Measurements from ENCODE around the gene SYT6. TPM values are rescaled to one million over a fixed set of nuclear protein-coding genes. Genes with fewer than 3 reads are reported as not detected.

Gene SYT6
- total RNA-seq, 1 experiment from 2014 or later, result 66.0 TPM

DNA sequence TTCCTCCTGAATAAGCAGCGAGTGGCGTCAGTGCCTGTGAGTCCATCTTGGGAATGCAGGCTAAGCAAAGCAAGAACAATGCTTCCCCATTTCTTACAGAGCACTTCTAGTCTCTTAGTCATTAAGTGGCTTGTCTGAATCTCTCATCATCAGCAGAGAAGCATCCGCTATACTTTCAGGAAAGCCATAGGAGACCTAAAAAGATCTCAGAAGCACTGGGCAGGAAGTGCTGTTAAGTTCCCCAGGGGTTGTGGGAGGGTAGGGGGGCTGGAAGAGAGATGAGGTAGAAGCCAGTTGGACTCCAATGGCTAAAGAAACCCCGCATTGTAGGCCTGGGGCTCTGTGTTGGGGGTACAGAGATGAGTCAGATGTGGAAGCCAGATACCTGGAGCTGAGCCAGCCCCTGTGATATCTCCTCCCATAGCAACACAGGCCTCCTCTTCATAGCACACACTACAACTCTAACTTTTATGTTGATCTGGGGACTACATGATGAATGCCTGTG, 44.9 kb downstream of the SYT6 start:
- POLR2A ChIA-PET (ENCODE audit: low non-redundant PET), result no interaction called here
- no TSS peak for BruUV-seq (replicated peaks)
- Histone ChIP-seq H3K9me3 (ENCODE audit: low read depth, low read length, poor library complexity, severe bottlenecking) (no peaks in the 10 kb centered on the region), H3K4me3 (ENCODE audit: low read depth, low read length, poor library complexity, severe bottlenecking) (no peak overlapping the region), H3K27me3 (replicated peaks; ENCODE audit: insufficient read depth, low read depth, low read length, poor library complexity) (no peaks in the 10 kb centered on the region), H3K27ac (ENCODE audit: low read depth, low read length, poor library complexity, severe bottlenecking) (peak overlapping the region; percentile 40), H3K4me1 (ENCODE audit: insufficient read depth, low read length, poor library complexity, severe bottlenecking) (peaks cover 73% of the 10 kb centered on the region), H3K36me3 (ENCODE audit: insufficient read depth, low read length, poor library complexity, severe bottlenecking) (peaks cover 23% of the 10 kb centered on the region)
- CTCF ChIA-PET, result interaction anchor here (0.6 kb wide), 1 partner anchor 25 kb away, joined by 3 read pairs; no protein-coding TSS in a partner anchor
- intact Hi-C loops (cut with micrococcal nuclease; ENCODE audit: unreplicated experiment), result no loop called here
- peak; percentile 90 for DNase-seq (ENCODE audit: low spot score)
- TF ChIP-seq EZH2 (IDR thresholded peaks at IDR 0.05; ENCODE audit: borderline replicate concordance, low read depth, low read length, poor library complexity, severe bottlenecking), result no peak
- TF ChIP-seq, protein P1, sequence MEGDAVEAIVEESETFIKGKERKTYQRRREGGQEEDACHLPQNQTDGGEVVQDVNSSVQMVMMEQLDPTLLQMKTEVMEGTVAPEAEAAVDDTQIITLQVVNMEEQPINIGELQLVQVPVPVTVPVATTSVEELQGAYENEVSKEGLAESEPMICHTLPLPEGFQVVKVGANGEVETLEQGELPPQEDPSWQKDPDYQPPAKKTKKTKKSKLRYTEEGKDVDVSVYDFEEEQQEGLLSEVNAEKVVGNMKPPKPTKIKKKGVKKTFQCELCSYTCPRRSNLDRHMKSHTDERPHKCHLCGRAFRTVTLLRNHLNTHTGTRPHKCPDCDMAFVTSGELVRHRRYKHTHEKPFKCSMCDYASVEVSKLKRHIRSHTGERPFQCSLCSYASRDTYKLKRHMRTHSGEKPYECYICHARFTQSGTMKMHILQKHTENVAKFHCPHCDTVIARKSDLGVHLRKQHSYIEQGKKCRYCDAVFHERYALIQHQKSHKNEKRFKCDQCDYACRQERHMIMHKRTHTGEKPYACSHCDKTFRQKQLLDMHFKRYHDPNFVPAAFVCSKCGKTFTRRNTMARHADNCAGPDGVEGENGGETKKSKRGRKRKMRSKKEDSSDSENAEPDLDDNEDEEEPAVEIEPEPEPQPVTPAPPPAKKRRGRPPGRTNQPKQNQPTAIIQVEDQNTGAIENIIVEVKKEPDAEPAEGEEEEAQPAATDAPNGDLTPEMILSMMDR (conservative IDR thresholded peaks at IDR 0.05; ENCODE audit: low read depth, low read length), result no peak

DNA sequence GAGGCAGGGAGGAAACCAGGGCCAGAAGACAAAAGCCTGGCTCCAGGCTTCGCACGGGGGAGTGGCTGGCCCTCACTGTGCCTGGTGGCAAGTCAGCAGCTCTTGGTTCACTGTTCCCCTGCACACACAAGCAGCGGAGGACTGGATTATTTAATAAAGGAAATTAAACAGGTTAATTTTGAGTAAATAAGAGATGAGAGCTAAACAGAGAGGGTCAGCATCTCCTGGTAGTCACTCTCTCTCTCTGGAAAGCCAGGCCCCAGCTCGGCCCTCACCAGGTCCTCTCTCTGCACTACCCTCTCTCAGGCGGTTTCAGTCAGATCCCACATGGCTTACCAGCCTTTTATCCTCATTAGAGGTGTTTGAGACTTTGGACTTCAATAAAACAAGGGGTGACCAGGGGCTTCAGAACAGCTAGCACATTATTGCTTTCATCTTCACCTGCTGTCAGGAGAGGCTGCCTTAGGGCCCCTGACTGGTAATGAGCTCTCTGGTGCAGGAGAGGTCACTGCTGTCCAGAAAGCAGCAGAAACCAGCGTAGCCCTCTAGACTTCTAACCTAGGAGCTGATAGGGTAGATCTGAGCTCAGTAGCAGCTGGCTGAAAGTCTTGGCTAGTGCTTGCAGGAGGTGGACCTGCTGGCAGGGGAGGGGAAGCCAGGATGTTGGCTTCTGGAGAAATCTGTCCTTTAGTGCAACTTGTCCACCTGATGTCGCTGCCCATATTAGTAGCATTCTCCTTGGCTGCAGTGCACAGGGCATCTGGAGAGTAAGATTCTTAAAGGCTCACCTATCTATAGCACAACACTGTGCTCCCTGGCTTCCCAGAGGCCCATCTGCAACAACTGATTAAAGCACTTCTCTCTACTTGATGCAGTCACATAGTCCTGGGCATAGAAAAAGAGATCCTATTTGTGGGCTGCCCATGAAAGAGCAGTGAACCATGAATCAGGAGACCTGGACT, 45.9 kb downstream of the SYT6 start:
- Histone ChIP-seq H3K9me3 (ENCODE audit: low read depth, low read length, poor library complexity, severe bottlenecking) (no peaks in the 10 kb centered on the region), H3K4me3 (ENCODE audit: low read depth, low read length, poor library complexity, severe bottlenecking) (no peak overlapping the region), H3K27me3 (replicated peaks; ENCODE audit: insufficient read depth, low read depth, low read length, poor library complexity) (no peaks in the 10 kb centered on the region), H3K4me1 (ENCODE audit: insufficient read depth, low read length, poor library complexity, severe bottlenecking) (peaks cover 63% of the 10 kb centered on the region), H3K36me3 (ENCODE audit: insufficient read depth, low read length, poor library complexity, severe bottlenecking) (peaks cover 33% of the 10 kb centered on the region), H3K27ac (ENCODE audit: low read depth, low read length, poor library complexity, severe bottlenecking) (peak overlapping the region; percentile 40)
- DNase-seq (ENCODE audit: low spot score), result no peak
- POLR2A ChIA-PET (ENCODE audit: low non-redundant PET), result interaction anchor here (0.6 kb wide), 1 partner anchor 16 kb away, joined by 3 read pairs; no protein-coding TSS in a partner anchor
- no TSS peak for BruUV-seq (replicated peaks)
- CTCF ChIA-PET, result no interaction called here
- TF ChIP-seq, protein P1 (conservative IDR thresholded peaks at IDR 0.05; ENCODE audit: low read depth, low read length), result no peak
- intact Hi-C loops (cut with micrococcal nuclease; ENCODE audit: unreplicated experiment), result no loop called here

DNA sequence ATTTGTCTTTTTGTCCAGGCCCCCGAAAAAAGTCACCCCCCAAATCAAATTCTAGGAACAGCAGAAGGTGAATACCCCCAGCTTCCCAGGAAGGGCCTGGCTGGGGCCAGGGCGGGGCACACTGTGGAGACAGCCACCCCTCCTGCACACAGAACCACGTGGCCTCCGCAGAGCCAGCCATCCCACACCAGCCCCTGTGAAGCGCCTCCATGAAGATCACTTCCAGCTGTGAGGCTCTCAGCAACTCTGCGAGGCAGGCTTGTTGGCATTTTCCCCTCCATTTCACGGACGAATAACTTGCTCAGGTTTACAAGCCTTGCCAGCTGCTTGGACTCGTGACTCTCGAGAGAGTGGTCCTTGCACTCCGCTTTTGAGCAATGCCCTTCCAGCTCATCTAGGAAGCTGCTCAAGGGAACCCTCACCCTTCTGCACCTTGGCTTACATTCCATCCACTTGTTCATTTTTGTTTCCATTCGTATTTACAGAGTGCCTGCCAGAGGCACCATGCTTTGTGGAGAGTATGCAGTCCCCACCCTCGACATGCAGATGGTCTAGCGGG, 48.2 kb downstream of the SYT6 start:
- no peaks in the 10 kb centered on the region for H3K9me3 ChIP-seq (ENCODE audit: low read depth, low read length, poor library complexity, severe bottlenecking)
- intact Hi-C loops (cut with micrococcal nuclease; ENCODE audit: unreplicated experiment), result no loop called here
- no peak for TF ChIP-seq EZH2 (IDR thresholded peaks at IDR 0.05; ENCODE audit: borderline replicate concordance, low read depth, low read length, poor library complexity, severe bottlenecking)
- TF ChIP-seq, protein P1 (conservative IDR thresholded peaks at IDR 0.05; ENCODE audit: low read depth, low read length), result no peak
- BruUV-seq (replicated peaks), result no TSS peak
- POLR2A ChIA-PET (ENCODE audit: low non-redundant PET), result no interaction called here
- H3K36me3 ChIP-seq (ENCODE audit: insufficient read depth, low read length, poor library complexity, severe bottlenecking), result peaks cover 41% of the 10 kb centered on the region
- H3K27ac ChIP-seq (ENCODE audit: low read depth, low read length, poor library complexity, severe bottlenecking), result peak overlapping the region; percentile 34
- no peak overlapping the region for H3K4me3 ChIP-seq (ENCODE audit: low read depth, low read length, poor library complexity, severe bottlenecking)
- H3K27me3 ChIP-seq (replicated peaks; ENCODE audit: insufficient read depth, low read depth, low read length, poor library complexity), result no peaks in the 10 kb centered on the region
- H3K4me1 ChIP-seq (ENCODE audit: insufficient read depth, low read length, poor library complexity, severe bottlenecking), result peaks cover 50% of the 10 kb centered on the region
- peak; percentile 82 for DNase-seq (ENCODE audit: low spot score)
- CTCF ChIA-PET, result interaction anchor here (0.6 to 1.0 kb wide), 3 partner anchors 30 to 177 kb away, joined by 3 to 5 read pairs (median 3); partner anchors contain the start of gene SYT6
